CD14-positive monocyte (primary cell): Measurements from ENCODE around the gene SIRT7. TPM values are rescaled to one million over a fixed set of nuclear protein-coding genes. Genes with fewer than 3 reads are reported as not detected.

ENCODE experiments used
- DNase-seq, 3 donors: peaks; one replicate each; pipeline ENCODE4 v3.0.0-alpha.2; 2011 to 2022
- H2AFZ ChIP-seq: 2 replicates; pipeline ENCODE4 v1.6.0; 2012; ENCODE audit warnings: mild to moderate bottlenecking, low read depth, low read length, inconsistent platforms; ENCODE audit not compliant: insufficient read depth, poor library complexity, severe bottlenecking
- H3K27ac ChIP-seq, 2 donors: 1 replicate in 1 of 2; 2 replicates in 1 of 2; pipeline ENCODE4 v1.5.1; 2012 to 2013; ENCODE audit warnings: low read length in 2 of 2, control low read depth in 1 of 2, inconsistent platforms in 1 of 2, low read depth in 1 of 2, mild to moderate bottlenecking in 1 of 2
- H3K27me3 ChIP-seq, 2 donors: one replicate each; pipeline versions ENCODE4 v1.6.0 to v1.6.1; 2011 to 2013; ENCODE audit warnings: low read length in 2 of 2; ENCODE audit not compliant: control insufficient read depth in 2 of 2, insufficient read depth in 2 of 2
- H3K36me3 ChIP-seq, 2 donors: replicated peaks in 1 of 2; 1 replicate in 1 of 2; 2 replicates in 1 of 2; pipeline versions ENCODE4 v1.5.1 to v1.6.1; 2012 to 2013; ENCODE audit warnings: low read length in 2 of 2, control low read depth in 1 of 2, inconsistent platforms in 1 of 2, mild to moderate bottlenecking in 1 of 2; ENCODE audit not compliant: insufficient read depth in 2 of 2, control insufficient read depth in 1 of 2
- H3K4me1 ChIP-seq, 2 donors: 1 replicate in 1 of 2; 2 replicates in 1 of 2; pipeline versions ENCODE4 v1.5.1 to v1.6.1; 2012 to 2013; ENCODE audit warnings: low read length in 2 of 2, control low read depth in 1 of 2, inconsistent platforms in 1 of 2, mild to moderate bottlenecking in 1 of 2, moderate library complexity in 1 of 2; ENCODE audit not compliant: insufficient read depth in 2 of 2, control insufficient read depth in 1 of 2
- H3K4me2 ChIP-seq: replicated peaks from 2 replicates; pipeline ENCODE3; 2012; ENCODE audit warnings: low read length, moderate library complexity, mild to moderate bottlenecking; ENCODE audit not compliant: poor library complexity, severe bottlenecking; ENCODE audit errors: extremely low read depth
- H3K4me3 ChIP-seq, 3 experiments: fragments of 200-600 bp in 1 of 3; sonication (generic) in 1 of 3; replicated peaks in 1 of 3; 1 replicate in 2 of 3; 2 replicates in 1 of 3; pipeline ENCODE4 v1.5.1; 2011 to 2013; ENCODE audit warnings: low read length in 3 of 3, mild to moderate bottlenecking in 3 of 3, control low read depth in 2 of 3, low read depth in 2 of 3, inconsistent platforms in 1 of 3, moderate library complexity in 1 of 3
- H3K79me2 ChIP-seq: 2 replicates; pipeline ENCODE4 v1.6.0; 2012; ENCODE audit warnings: mild to moderate bottlenecking, control low read depth, inconsistent platforms, low read length, moderate library complexity; ENCODE audit not compliant: insufficient read depth
- H3K9ac ChIP-seq: 2 replicates; pipeline ENCODE4 v1.6.0; 2017; ENCODE audit warnings: low read length, mild to moderate bottlenecking; ENCODE audit not compliant: insufficient read depth, poor library complexity, severe bottlenecking
- H3K9me3 ChIP-seq, 2 donors: replicated peaks in 1 of 2; 1 replicate in 1 of 2; 2 replicates in 1 of 2; pipeline versions ENCODE4 v1.5.1 to v1.6.1; 2012 to 2013; ENCODE audit warnings: low read length in 2 of 2, control low read depth in 1 of 2; ENCODE audit not compliant: control insufficient read depth in 1 of 2, insufficient read depth in 1 of 2
- H4K20me1 ChIP-seq: 2 replicates; pipeline ENCODE4 v1.6.0; 2012; ENCODE audit warnings: mild to moderate bottlenecking, low read length, control low read depth, moderate library complexity; ENCODE audit not compliant: insufficient read depth
- H3K27ac Mint-ChIP-seq, 7 donors: one replicate each; pipeline ENCODE4 v1.8.0; 2020; ENCODE audit warnings: mild to moderate bottlenecking in 7 of 7, mixed read lengths in 7 of 7, moderate library complexity in 6 of 7, inconsistent platforms in 2 of 7
- H3K27me3 Mint-ChIP-seq, 3 donors: one replicate each; pipeline ENCODE4 v1.8.0; 2021 to 2022; ENCODE audit warnings: low read depth in 3 of 3, mild to moderate bottlenecking in 3 of 3, mixed read lengths in 3 of 3, moderate library complexity in 3 of 3, inconsistent platforms in 1 of 3
- H3K36me3 Mint-ChIP-seq, 2 donors: one replicate each; pipeline ENCODE4 v1.8.0; 2020; ENCODE audit warnings: mixed read lengths in 2 of 2, inconsistent platforms in 1 of 2, mild to moderate bottlenecking in 1 of 2
- H3K4me1 Mint-ChIP-seq: one replicate; pipeline ENCODE4 v1.8.0; 2020; ENCODE audit warnings: mild to moderate bottlenecking, mixed read lengths
- H3K4me3 Mint-ChIP-seq, 2 donors: one replicate each; pipeline ENCODE4 v1.8.0; 2020; ENCODE audit warnings: mild to moderate bottlenecking in 2 of 2, mixed read lengths in 2 of 2, moderate library complexity in 1 of 2
- H3K9me3 Mint-ChIP-seq, 7 donors: one replicate each; pipeline ENCODE4 v1.8.0; 2020 to 2022; ENCODE audit warnings: mixed read lengths in 7 of 7, mild to moderate bottlenecking in 6 of 7, moderate library complexity in 6 of 7, inconsistent platforms in 2 of 7
- CTCF ChIP-seq: fragments of 200-600 bp; IDR thresholded peaks from one replicate; pipeline ENCODE4 v1.8.0; 2022; ENCODE audit warnings: antibody characterized with exemption, mild to moderate bottlenecking
- WGBS: methylation state at CpG from one replicate; pipeline ENCODE4 v1.1.5; 2013; ENCODE audit warnings: missing lambda C conversion rate; ENCODE audit not compliant: insufficient coverage; 5-methylcytosine and 5-hydroxymethylcytosine counted together
- intact Hi-C, 2 donors: fragments of 100-400 bp; cut with micrococcal nuclease; formaldehyde crosslinking; loops; one replicate each; pipeline versions ENCODE4 v1.15.0 to v1.15.1; 2023
- polyA plus RNA-seq, 3 donors: library from polyadenylated mRNA; depleted of rRNA in 1 of 3; unstranded in 2 of 3; stranded (reverse) in 1 of 3; fragments of 300-500 nt in 2 of 3; fragments of >200 nt in 1 of 3; fragmentation: Illumina TruSeq in 2 of 3; gene quantifications; 1 replicate in 2 of 3; 2 replicates in 1 of 3; pipeline ENCODE4 v1.2.3, GENCODE V29; 2012 to 2021

Gene SIRT7
- polyA plus RNA-seq, 3 donors = 22.5 to 73.5 (median 23.7) TPM

DNA sequence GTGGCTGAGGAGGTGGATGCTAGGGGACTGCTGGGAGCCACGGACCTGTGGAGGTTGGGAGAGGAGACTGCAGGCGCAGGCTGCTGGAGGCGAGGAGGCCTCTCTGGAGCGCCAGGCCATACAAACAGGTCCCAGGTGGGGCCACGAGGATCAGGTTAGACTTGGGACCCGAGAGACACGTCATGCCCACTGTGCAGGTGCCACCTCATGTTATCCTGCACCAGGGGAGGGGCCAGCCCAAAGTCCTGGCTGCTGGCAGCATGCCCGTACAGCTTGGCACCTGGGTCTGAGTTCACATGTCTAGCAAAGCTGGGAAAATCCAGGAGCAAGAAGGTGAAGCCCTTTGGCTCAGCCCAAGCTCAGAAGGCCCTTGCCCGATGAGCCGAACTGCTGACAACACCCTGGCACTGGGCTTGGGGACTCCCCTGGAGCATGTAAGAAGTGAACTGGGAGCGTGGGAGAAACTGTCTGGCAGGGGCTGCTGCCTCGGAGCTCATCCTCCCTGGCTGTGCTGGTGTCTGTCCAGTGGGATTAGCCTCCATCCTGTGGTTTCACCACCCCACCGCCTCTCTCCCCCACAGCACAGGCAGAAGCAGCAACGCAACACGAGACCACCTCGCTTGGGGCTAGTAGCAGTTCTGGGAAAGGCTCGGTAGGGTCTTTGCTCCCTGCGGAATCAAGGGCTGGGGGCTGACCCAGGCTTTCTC lies 52.1 kb downstream of the SIRT7 start:
- H3K4me3 ChIP-seq = no peak overlapping the region
- H3K9ac ChIP-seq = no peak overlapping the region
- no peak for TF ChIP-seq CTCF
- Mint-ChIP-seq H3K36me3 (peaks cover 20 to 38% of the 10 kb centered on the region in 2 donors), H3K4me3 (no peak overlapping the region), H3K4me1 (peaks cover 39% of the 10 kb centered on the region), H3K9me3 (no peaks in the 10 kb centered on the region), H3K27me3 (peaks cover 0 to 2% (median 0%) of the 10 kb centered on the region in 3 donors), H3K27ac (peak overlapping the region in 4 of 7 donors; percentile 19 to 75 (median 31))
- peaks cover 65% of the 10 kb centered on the region for H4K20me1 ChIP-seq
- no peak for DNase-seq
- H3K9me3 ChIP-seq = no peaks in the 10 kb centered on the region
- no peak overlapping the region for H2AFZ ChIP-seq
- H3K79me2 ChIP-seq = peaks cover 82% of the 10 kb centered on the region
- H3K4me1 ChIP-seq = peaks cover 38 to 56% of the 10 kb centered on the region in 2 donors
- no peaks in the 10 kb centered on the region for H3K27me3 ChIP-seq
- peaks cover 23 to 24% of the 10 kb centered on the region in 2 donors for H3K36me3 ChIP-seq
- H3K27ac ChIP-seq = no peak overlapping the region
- 92% methylated on average over 17 of the region's 18 CpGs for WGBS
- H3K4me2 ChIP-seq = no peak overlapping the region
- intact Hi-C loops = loop anchor here in 1 of 2 donors (10.0 kb wide), 1 partner anchor 49 kb away; the partner anchor contains the start of genes PCYT2 and SIRT7

DNA sequence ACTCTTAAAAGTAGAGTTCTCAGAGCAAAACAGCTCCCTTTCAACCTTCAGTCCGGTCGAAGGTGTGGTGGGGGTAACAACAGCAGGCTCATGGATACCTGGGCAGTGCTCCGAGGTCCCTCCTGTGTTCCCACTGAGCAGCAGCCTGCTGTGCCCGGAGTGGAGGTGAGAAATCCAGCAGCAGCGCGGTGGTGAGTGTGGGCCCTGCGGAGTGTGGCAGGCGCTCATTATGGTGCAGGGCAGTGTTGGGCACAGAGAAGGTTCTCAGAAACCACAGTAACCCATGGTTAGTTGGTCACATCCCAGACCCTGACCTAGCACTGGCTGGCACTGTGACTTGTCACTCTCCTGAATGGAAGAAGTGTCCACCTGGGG lies 52.6 kb downstream of the SIRT7 start:
- Histone ChIP-seq H3K9ac (no peak overlapping the region), H3K79me2 (peaks cover 77% of the 10 kb centered on the region), H3K4me3 (no peak overlapping the region), H3K27me3 (no peaks in the 10 kb centered on the region), H3K4me1 (peaks cover 37 to 54% of the 10 kb centered on the region in 2 donors), H3K9me3 (no peaks in the 10 kb centered on the region), H3K27ac (no peak overlapping the region), H4K20me1 (peaks cover 62% of the 10 kb centered on the region), H3K36me3 (peaks cover 23 to 24% of the 10 kb centered on the region in 2 donors), H2AFZ (no peak overlapping the region), H3K4me2 (no peak overlapping the region)
- Mint-ChIP-seq H3K27ac (peak overlapping the region in 4 of 7 donors; percentile 19 to 75 (median 46)), H3K27me3 (peaks cover 0 to 3% (median 2%) of the 10 kb centered on the region in 3 donors), H3K36me3 (peaks cover 20 to 37% of the 10 kb centered on the region in 2 donors), H3K4me1 (peaks cover 39% of the 10 kb centered on the region), H3K9me3 (no peaks in the 10 kb centered on the region), H3K4me3 (no peak overlapping the region)
- DNase-seq = no peak
- intact Hi-C loops = loop anchor here in 1 of 2 donors (10.0 kb wide), 1 partner anchor 49 kb away; the partner anchor contains the start of genes PCYT2 and SIRT7
- 96% methylated on average over 8 of the region's 8 CpGs for WGBS
- TF ChIP-seq CTCF = no peak
